IMR-90 (cell line): Measurements from ENCODE around the gene NEURL1. TPM values are rescaled to one million over a fixed set of nuclear protein-coding genes. Genes with fewer than 3 reads are reported as not detected.

ENCODE experiments used
- ATAC-seq: fragments of 200-7000 bp; cut with Tn5 transposase; 2 replicates; pipeline ENCODE4 v1.9.1; 2020; ENCODE audit warnings: low read depth, mild to moderate bottlenecking, moderate library complexity
- BruUV-seq: library from RNA; stranded (reverse); fragments of 400-500 nt; replicated peaks from 2 replicates; lab custom pipeline; 2021; lab: Mats Ljungman, UMichigan
- CTCF ChIA-PET: fragments of 300-600 bp; formaldehyde crosslinking; extraction: SDS; loops from one replicate; lab custom pipeline; 2021; ENCODE audit warnings: antibody characterized with exemption; lab: Yijun Ruan, JAX
- POLR2A ChIA-PET: fragments of 300-600 bp; sonication (Branson Sonifier 250); formaldehyde crosslinking; loops from one replicate; lab custom pipeline; 2022; ENCODE audit warnings: antibody characterized with exemption; ENCODE audit not compliant: unreplicated experiment; lab: Charles Lee
- DNase-seq: peaks from one replicate; pipeline ENCODE4 v3.0.0; 2013
- H2AFZ ChIP-seq: replicated peaks from 2 replicates; pipeline ENCODE3; 2013; ENCODE audit warnings: low read length, mild to moderate bottlenecking; ENCODE audit not compliant: poor library complexity
- H2AK5ac ChIP-seq: 2 replicates; pipeline ENCODE4 v1.6.1; 2013; ENCODE audit warnings: low read depth, low read length, inconsistent platforms
- H2AK9ac ChIP-seq: replicated peaks from 2 replicates; pipeline ENCODE3; 2013; ENCODE audit warnings: mild to moderate bottlenecking, low read depth, low read length, moderate library complexity; ENCODE audit not compliant: poor library complexity
- H2BK120ac ChIP-seq: 2 replicates; pipeline ENCODE4 v1.6.1; 2013; ENCODE audit warnings: low read depth, low read length, inconsistent platforms
- H2BK15ac ChIP-seq: 3 replicates; pipeline ENCODE4 v1.6.1; 2013; ENCODE audit warnings: low read depth, low read length, inconsistent platforms
- H2BK20ac ChIP-seq: 2 replicates; pipeline ENCODE4 v1.6.1; 2013; ENCODE audit warnings: low read depth, mild to moderate bottlenecking, inconsistent platforms, low read length, moderate library complexity
- H2BK5ac ChIP-seq: 2 replicates; pipeline ENCODE4 v1.6.1; 2013; ENCODE audit warnings: mild to moderate bottlenecking, low read depth, low read length, inconsistent platforms; ENCODE audit not compliant: poor library complexity, severe bottlenecking
- H3K14ac ChIP-seq: replicated peaks from 2 replicates; pipeline ENCODE4 v1.6.1; 2013; ENCODE audit warnings: low read depth, low read length, inconsistent platforms
- H3K18ac ChIP-seq: 2 replicates; pipeline ENCODE4 v1.6.1; 2013; ENCODE audit warnings: low read depth, low read length, control low read depth
- H3K23ac ChIP-seq: 2 replicates; pipeline ENCODE4 v1.6.1; 2013; ENCODE audit warnings: low read depth, low read length, inconsistent platforms
- H3K27ac ChIP-seq: 2 replicates; pipeline ENCODE4 v1.5.1; 2013; ENCODE audit warnings: mild to moderate bottlenecking, control low read depth, low read length; ENCODE audit not compliant: insufficient read depth
- H3K27me3 ChIP-seq: 2 replicates; pipeline ENCODE4 v1.6.1; 2013; ENCODE audit warnings: low read length; ENCODE audit not compliant: control insufficient read depth, insufficient read depth
- H3K36me3 ChIP-seq: 2 replicates; pipeline ENCODE4 v1.6.1; 2013; ENCODE audit warnings: low read length, mixed read lengths; ENCODE audit not compliant: control insufficient read depth, insufficient read depth
- H3K4ac ChIP-seq: 2 replicates; pipeline ENCODE4 v1.6.1; 2013; ENCODE audit warnings: low read depth, low read length, inconsistent platforms
- H3K4me1 ChIP-seq: 2 replicates; pipeline ENCODE4 v1.6.1; 2013; ENCODE audit warnings: low read length, mixed read lengths; ENCODE audit not compliant: control insufficient read depth, insufficient read depth
- H3K4me2 ChIP-seq: 2 replicates; pipeline ENCODE4 v1.6.1; 2013; ENCODE audit warnings: low read depth, mild to moderate bottlenecking, control low read depth, low read length, moderate library complexity
- H3K4me3 ChIP-seq: 2 replicates; pipeline ENCODE4 v1.5.1; 2013; ENCODE audit warnings: low read depth, mild to moderate bottlenecking, control low read depth, low read length, moderate library complexity; ENCODE audit not compliant: insufficient read depth
- H3K56ac ChIP-seq: 2 replicates; pipeline ENCODE4 v1.6.1; 2013; ENCODE audit warnings: low read length, inconsistent platforms; ENCODE audit not compliant: insufficient read depth; ENCODE audit errors: extremely low read depth
- H3K79me1 ChIP-seq, 2 experiments: 2 replicates each; pipeline ENCODE4 v1.6.1; 2013; ENCODE audit warnings: low read length in 2 of 2, inconsistent platforms in 1 of 2, low read depth in 1 of 2
- H3K9ac ChIP-seq: 2 replicates; pipeline ENCODE4 v1.6.1; 2013; ENCODE audit warnings: low read depth, low read length, control low read depth
- H3K9me1 ChIP-seq: 2 replicates; pipeline ENCODE4 v1.6.1; 2013; ENCODE audit warnings: low read length, inconsistent platforms; ENCODE audit not compliant: insufficient read depth
- H3K9me3 ChIP-seq: 2 replicates; pipeline ENCODE4 v1.6.1; 2013; ENCODE audit warnings: low read length; ENCODE audit not compliant: control insufficient read depth, insufficient read depth
- H4K20me1 ChIP-seq: 2 replicates; pipeline ENCODE4 v1.6.1; 2013; ENCODE audit warnings: low read length, inconsistent platforms; ENCODE audit not compliant: insufficient read depth
- H4K5ac ChIP-seq: 2 replicates; pipeline ENCODE4 v1.6.1; 2013; ENCODE audit warnings: mild to moderate bottlenecking, low read depth, low read length, control low read depth
- H4K8ac ChIP-seq, 2 experiments: 2 replicates each; pipeline ENCODE4 v1.6.1; 2013; ENCODE audit warnings: low read depth in 2 of 2, low read length in 2 of 2, control low read depth in 1 of 2, inconsistent platforms in 1 of 2
- H4K91ac ChIP-seq: 2 replicates; pipeline ENCODE4 v1.6.1; 2013; ENCODE audit warnings: low read depth, low read length, inconsistent platforms; ENCODE audit not compliant: insufficient read depth
- BHLHE40 ChIP-seq: fragments of 150-350 bp; IDR thresholded peaks from 2 replicates; pipeline ENCODE4 v1.6.1; 2016; ENCODE audit warnings: mild to moderate bottlenecking, low read depth, low read length
- CEBPB ChIP-seq: IDR thresholded peaks from 2 replicates; pipeline ENCODE4 v1.6.1; 2012; ENCODE audit warnings: low read depth, low read length, improper control_type of control experiment
- CTCF ChIP-seq: conservative IDR thresholded peaks from 2 replicates; pipeline ENCODE4 v1.5.1; 2012; ENCODE audit warnings: mild to moderate bottlenecking, low read depth, low read length, improper control_type of control experiment
- ELK1 ChIP-seq: fragments of 150-350 bp; IDR thresholded peaks from 2 replicates; pipeline ENCODE4 v1.6.1; 2016; ENCODE audit warnings: low read depth, mild to moderate bottlenecking, low read length, moderate library complexity, borderline replicate concordance
- FOS ChIP-seq: fragments of 150-350 bp; IDR thresholded peaks from 2 replicates; pipeline ENCODE4 v1.6.1; 2016; ENCODE audit warnings: low read depth, low read length
- MAFK ChIP-seq: IDR thresholded peaks from 2 replicates; pipeline ENCODE4 v1.6.1; 2012; ENCODE audit warnings: low read depth, low read length, improper control_type of control experiment
- MAZ ChIP-seq: IDR thresholded peaks from 2 replicates; pipeline ENCODE4 v1.6.1; 2012; ENCODE audit warnings: low read depth, mild to moderate bottlenecking, low read length, improper control_type of control experiment, moderate library complexity, borderline replicate concordance
- MXI1 ChIP-seq: IDR thresholded peaks from 2 replicates; pipeline ENCODE4 v1.6.1; 2012; ENCODE audit warnings: low read depth, mild to moderate bottlenecking, low read length, moderate library complexity, borderline replicate concordance
- NFE2L2 ChIP-seq: fragments of 150-350 bp; IDR thresholded peaks from 2 replicates; pipeline ENCODE4 v1.6.1; 2016; ENCODE audit warnings: low read depth, mild to moderate bottlenecking, low read length
- POLR2A ChIP-seq: IDR thresholded peaks from 2 replicates; pipeline ENCODE4 v1.6.1; 2012; ENCODE audit warnings: mild to moderate bottlenecking, low read depth, low read length
- RAD21 ChIP-seq: IDR thresholded peaks from 2 replicates; pipeline ENCODE4 v1.6.1; 2012; ENCODE audit warnings: low read length, improper control_type of control experiment
- RCOR1 ChIP-seq: IDR thresholded peaks from 2 replicates; pipeline ENCODE4 v1.6.1; 2012; ENCODE audit warnings: mild to moderate bottlenecking, low read length, improper control_type of control experiment; ENCODE audit not compliant: insufficient replicate concordance
- RFX5 ChIP-seq: IDR thresholded peaks from 2 replicates; pipeline ENCODE4 v1.8.0; 2012; ENCODE audit warnings: low read depth, mild to moderate bottlenecking, low read length, moderate library complexity
- SMC3 ChIP-seq: fragments of 150-350 bp; IDR thresholded peaks from 2 replicates; pipeline ENCODE4 v1.6.1; 2016; ENCODE audit warnings: low read depth, mild to moderate bottlenecking, antibody characterized with exemption, low read length, moderate library complexity
- USF2 ChIP-seq: fragments of 150-350 bp; IDR thresholded peaks from 2 replicates; pipeline ENCODE4 v1.6.1; 2017; ENCODE audit warnings: mild to moderate bottlenecking, antibody characterized with exemption, low read length, low read depth
- WGBS, 2 experiments: methylation state at CpG; one replicate each; pipeline versions ENCODE4 v1.1.5 to v1.1.7; 2013; ENCODE audit warnings: missing lambda C conversion rate in 2 of 2; ENCODE audit not compliant: insufficient read length in 1 of 2; ENCODE audit errors: extremely low coverage in 2 of 2; 5-methylcytosine and 5-hydroxymethylcytosine counted together
- dilution Hi-C: fragments of 300-500 bp; cut with HindIII; formaldehyde crosslinking; loops from one replicate; pipeline ENCODE4 v1.14.3; 2018; ENCODE audit warnings: low sequenced_read_pairs; ENCODE audit not compliant: unreplicated experiment
- in situ Hi-C: fragments of 300-500 bp; cut with MboI; formaldehyde crosslinking; loops from 3 replicates; pipeline ENCODE4 v1.14.3; 2019; ENCODE audit warnings: low sequenced_read_pairs, inconsistent platforms, mixed read lengths
- intact Hi-C: fragments of 100-400 bp; cut with micrococcal nuclease; formaldehyde crosslinking; loops from 2 replicates; pipeline ENCODE4 v1.10.0; 2022
- polyA plus RNA-seq, 3 experiments: library from polyadenylated mRNA; depleted of rRNA; stranded (reverse); fragments of >200 nt; gene quantifications; 2 replicates each; pipeline ENCODE4 v1.2.3, GENCODE V29; 2012; ENCODE audit warnings: low replicate concordance in 1 of 3
- total RNA-seq: library from RNA; depleted of rRNA; stranded (reverse); fragments of >200 nt; gene quantifications from 2 replicates; pipeline ENCODE4 v1.2.3, GENCODE V29; 2012

Gene NEURL1
- total and polyA plus RNA-seq, 2 of the 4 experiments (the other 2 are of a cell fraction) = 0.36 to 0.82 TPM

- no peak overlapping the region for H2BK120ac ChIP-seq
- peak overlapping the region; percentile 49 for H2BK5ac ChIP-seq
- ChIA-PET CTCF (interaction anchor here (1.0 kb wide), 1 partner anchor 49 kb away, joined by 3 read pairs; no protein-coding TSS in a partner anchor), POLR2A (interaction anchor here (0.6 to 0.7 kb wide), 2 partner anchors 25 to 41 kb away, joined by 3 to 4 read pairs; no protein-coding TSS in a partner anchor)
- 100% methylated on average over 1 of the region's 10 CpGs; no CpG with 5 or more reads in 1 of the 2 experiments for WGBS, 2 experiments
- in situ Hi-C loops = no loop called here
- no peak overlapping the region for H3K9ac ChIP-seq
- no peak for TF ChIP-seq MAFK
- TF ChIP-seq CTCF = no peak
- TF ChIP-seq MAZ = no peak
- TF ChIP-seq FOS = no peak
- no peak for TF ChIP-seq BHLHE40
- no peak for TF ChIP-seq NFE2L2
- no peak for TF ChIP-seq CEBPB
- TF ChIP-seq POLR2A = no peak
- TF ChIP-seq USF2 = no peak
- TF ChIP-seq SMC3 = no peak
- no peak for TF ChIP-seq RFX5
- no peak for TF ChIP-seq ELK1
- no peak for TF ChIP-seq MXI1
- TF ChIP-seq RCOR1 = no peak
- TF ChIP-seq RAD21 = no peak
- H4K5ac ChIP-seq = no peak overlapping the region
- peaks cover 55% of the 10 kb centered on the region for H3K9me1 ChIP-seq
- H4K91ac ChIP-seq = no peak overlapping the region
- no TSS peak for BruUV-seq
- H3K27ac ChIP-seq = no peak overlapping the region
- ATAC-seq (peak; percentile 22), DNase-seq (peak; percentile 43)
- peaks cover 68% of the 10 kb centered on the region for H4K20me1 ChIP-seq
- no peak overlapping the region for H2BK15ac ChIP-seq
- H2AK9ac ChIP-seq = peak overlapping the region; percentile 81
- no peaks in the 10 kb centered on the region for H3K9me3 ChIP-seq
- dilution Hi-C loops = no loop called here
- H4K8ac ChIP-seq = peak overlapping the region in 1 of 2 experiments; percentile 71; a peak in 2 of 4 replicates
- 0 out of 2 replicates have a peak overlapping the region, but pooled peaks have one; percentile 35 for H2BK20ac ChIP-seq
- no peaks in the 10 kb centered on the region for H3K27me3 ChIP-seq
- H3K18ac ChIP-seq = no peak overlapping the region
- H3K4ac ChIP-seq = peak overlapping the region; percentile 51; the same call in 1 of the 2 replicates
- no peak overlapping the region for H3K23ac ChIP-seq
- peak overlapping the region; percentile 25 for H2AFZ ChIP-seq
- H3K4me1 ChIP-seq = peaks cover 23% of the 10 kb centered on the region
- peaks cover 55 to 85% of the 10 kb centered on the region in 2 experiments for H3K79me1 ChIP-seq
- peak overlapping the region; percentile 90 for H2AK5ac ChIP-seq
- H3K36me3 ChIP-seq = peaks cover 30% of the 10 kb centered on the region
- intact Hi-C loops = no loop called here
- 0 out of 2 replicates have a peak overlapping the region, but pooled peaks have one; percentile 23 for H3K14ac ChIP-seq
- H3K4me2 ChIP-seq = no peak overlapping the region
- H3K56ac ChIP-seq = no peak overlapping the region
- no peak overlapping the region for H3K4me3 ChIP-seq
Measured at GRCh38 chr10:103637011-103637410, 143.5 kb downstream of the NEURL1 start.
